Right renal pelvis (tissue), 4 donors: Measurements from ENCODE around the gene AUTS2. TPM values are rescaled to one million over a fixed set of nuclear protein-coding genes. Genes with fewer than 3 reads are reported as not detected.
"Not testable (repeated sequence)": the region's sequence is repeated elsewhere in the genome, so short reads cannot be mapped to it uniquely, and the experiment has no call there.

Experiments
- DNase-seq, 4 donors: peaks; one replicate each; pipeline ENCODE4 v3.0.0-alpha.2; 2013; ENCODE audit warnings: low read depth in 4 of 4, low spot score in 3 of 4, missing footprints in 1 of 4
- polyA plus RNA-seq, 4 donors: library from polyadenylated mRNA; unstranded; fragments of 120-200 nt; gene quantifications; one replicate each; pipeline ENCODE4 v1.2.1, GENCODE V29; 2013; ENCODE audit not compliant: insufficient read length in 4 of 4

AUTS2 gene
- polyA plus RNA-seq, 4 donors = 67.5 to 85.6 (median 76.0) TPM

GRCh38 chr7:70725448-70725847 is 1127.2 kb downstream of the AUTS2 start:
- DNase-seq = no peak

- no peak for DNase-seq
These were observed 1128.0 kb downstream of the AUTS2 start for GRCh38 chr7:70726294-70726693.

DNA sequence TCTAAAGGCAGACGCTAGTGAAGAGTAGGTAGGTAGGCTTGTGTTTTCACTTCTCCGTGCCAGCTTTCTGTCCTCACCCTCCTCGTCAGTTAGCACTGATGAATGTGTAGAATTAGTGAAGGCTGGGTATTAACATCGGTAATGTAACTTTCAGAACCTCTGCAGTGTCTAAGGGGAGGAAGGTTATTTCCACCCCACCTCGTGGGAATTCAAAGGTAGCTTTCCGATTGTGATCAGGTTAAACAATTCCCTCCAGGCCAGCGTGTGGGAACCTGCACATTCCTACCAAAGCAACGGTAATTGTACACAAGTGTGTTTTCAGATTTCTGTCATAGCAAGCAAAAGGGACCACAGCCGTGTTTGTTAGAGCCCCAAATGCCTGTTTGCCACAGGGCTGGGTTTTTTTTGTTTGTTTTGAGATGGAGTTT is 1128.7 kb downstream of the AUTS2 start:
- no peak for DNase-seq

DNA sequence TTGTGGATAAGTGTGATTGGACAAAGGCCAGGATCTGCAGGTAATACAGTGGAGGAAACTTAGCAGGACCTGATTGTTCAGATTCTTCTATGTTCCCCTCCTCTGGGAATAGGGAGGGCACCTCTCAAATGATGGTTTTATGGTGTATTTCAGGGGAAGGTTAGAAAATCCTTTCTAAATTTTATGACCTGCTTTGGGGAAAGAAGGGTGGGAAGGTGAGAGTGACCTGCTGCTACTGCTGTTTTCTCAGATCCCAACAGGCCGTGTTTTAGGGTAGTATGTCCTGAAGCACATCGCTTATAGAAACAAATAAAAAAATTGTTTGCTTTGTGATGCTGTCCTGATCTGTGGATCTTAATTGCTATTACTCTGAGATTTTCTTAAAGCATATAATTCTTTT is 1129.6 kb downstream of the AUTS2 start:
- no peak for DNase-seq

- DNase-seq = no peak
These were observed 1130.7 kb downstream of the AUTS2 start for GRCh38 chr7:70728872-70729552.

GRCh38 chr7:70729553-70730157 is 1131.4 kb downstream of the AUTS2 start:
- not testable (repeated sequence) for DNase-seq

- DNase-seq = no peak
These were observed 1132.3 kb downstream of the AUTS2 start for GRCh38 chr7:70730451-70731110.

GRCh38 chr7:70733090-70733489 is 1134.8 kb downstream of the AUTS2 start:
- no peak for DNase-seq

GRCh38 chr7:70734411-70734810 is 1136.1 kb downstream of the AUTS2 start:
- DNase-seq = no peak

- no peak for DNase-seq
These were observed 1137.0 kb downstream of the AUTS2 start for GRCh38 chr7:70735313-70735712.

GRCh38 chr7:70736715-70737460 is 1138.6 kb downstream of the AUTS2 start:
- no peak for DNase-seq

DNA sequence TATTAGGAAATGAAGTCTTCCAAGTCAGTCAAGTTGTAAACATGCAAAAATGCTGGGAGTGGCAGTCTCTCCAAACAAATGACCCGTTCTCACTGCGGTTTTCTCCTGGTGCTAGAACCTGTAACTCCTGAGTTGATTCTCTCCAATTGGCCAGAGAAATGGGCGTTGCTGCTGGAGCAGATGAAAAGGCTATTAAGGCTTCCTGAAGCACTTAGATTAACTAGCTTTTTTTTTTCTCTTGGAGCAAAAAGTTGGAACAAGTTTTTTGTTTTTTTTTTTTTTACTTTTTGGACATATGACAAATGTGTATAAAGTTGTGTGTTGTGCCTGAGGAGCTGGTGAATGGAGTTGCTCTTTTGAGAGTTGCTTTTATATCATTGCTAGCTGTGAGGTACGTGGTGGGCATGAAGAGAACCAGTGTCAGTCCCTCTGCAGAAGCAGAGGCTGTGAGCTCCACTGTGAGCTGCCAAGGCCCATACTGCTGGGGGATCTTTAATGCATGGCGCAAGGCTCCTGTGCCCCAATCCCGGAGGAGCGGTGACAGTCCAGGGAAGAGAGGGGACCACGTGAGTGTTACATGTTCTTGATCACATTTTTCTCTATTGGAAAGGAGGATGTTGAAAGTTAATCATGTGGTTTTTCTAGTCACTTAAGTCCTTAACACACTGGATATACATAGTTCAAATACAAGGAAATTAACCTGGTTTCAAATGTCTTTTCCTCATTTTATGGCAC is 1140.0 kb downstream of the AUTS2 start:
- DNase-seq = no peak

DNA sequence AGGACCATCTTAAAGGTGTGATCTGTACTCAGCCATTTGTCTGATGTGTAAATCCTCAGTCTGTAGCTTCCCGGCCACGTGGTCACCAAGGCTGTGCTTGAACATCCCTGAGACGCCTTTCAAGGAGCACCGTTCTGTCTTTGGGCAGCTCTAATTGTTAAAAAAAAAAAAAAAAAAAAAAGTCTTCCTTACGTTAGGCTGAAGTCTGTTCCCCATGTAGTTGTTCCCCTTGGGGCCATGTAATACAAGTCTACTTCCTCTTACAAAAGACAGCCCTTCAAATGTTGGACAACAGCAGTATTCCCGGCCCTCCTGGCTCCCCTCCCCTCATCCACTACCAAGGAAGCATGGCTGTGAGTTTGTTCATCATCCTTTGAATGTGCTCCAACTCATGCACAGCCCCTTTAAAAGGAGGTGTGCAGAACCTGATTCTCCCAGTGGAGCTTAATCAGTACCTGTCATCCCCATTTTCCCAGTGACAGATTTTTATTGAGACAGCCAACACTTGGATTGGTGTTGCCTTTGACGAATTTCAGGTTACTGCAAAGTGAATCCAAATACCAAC is 1141.5 kb downstream of the AUTS2 start:
- DNase-seq = no peak

DNA sequence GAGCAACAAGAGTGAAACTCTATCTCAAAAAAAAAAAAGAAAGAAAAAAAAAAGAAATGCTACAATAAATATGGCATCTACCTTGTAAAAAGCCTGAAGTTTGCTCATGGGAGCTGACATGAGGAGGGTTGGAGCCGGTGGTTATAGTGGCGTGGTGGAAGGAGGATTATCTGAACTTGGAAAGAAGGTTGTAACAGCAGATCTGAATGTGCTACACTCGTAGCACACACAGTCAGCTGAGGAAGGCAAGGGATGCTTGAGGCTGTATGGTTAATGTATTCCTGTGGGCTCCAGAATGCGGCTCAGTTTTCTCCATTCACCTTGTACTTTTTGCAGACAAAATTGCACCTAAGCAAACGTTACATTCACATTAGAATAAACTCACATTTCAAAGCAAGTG is 1143.4 kb downstream of the AUTS2 start:
- DNase-seq = no peak

DNA sequence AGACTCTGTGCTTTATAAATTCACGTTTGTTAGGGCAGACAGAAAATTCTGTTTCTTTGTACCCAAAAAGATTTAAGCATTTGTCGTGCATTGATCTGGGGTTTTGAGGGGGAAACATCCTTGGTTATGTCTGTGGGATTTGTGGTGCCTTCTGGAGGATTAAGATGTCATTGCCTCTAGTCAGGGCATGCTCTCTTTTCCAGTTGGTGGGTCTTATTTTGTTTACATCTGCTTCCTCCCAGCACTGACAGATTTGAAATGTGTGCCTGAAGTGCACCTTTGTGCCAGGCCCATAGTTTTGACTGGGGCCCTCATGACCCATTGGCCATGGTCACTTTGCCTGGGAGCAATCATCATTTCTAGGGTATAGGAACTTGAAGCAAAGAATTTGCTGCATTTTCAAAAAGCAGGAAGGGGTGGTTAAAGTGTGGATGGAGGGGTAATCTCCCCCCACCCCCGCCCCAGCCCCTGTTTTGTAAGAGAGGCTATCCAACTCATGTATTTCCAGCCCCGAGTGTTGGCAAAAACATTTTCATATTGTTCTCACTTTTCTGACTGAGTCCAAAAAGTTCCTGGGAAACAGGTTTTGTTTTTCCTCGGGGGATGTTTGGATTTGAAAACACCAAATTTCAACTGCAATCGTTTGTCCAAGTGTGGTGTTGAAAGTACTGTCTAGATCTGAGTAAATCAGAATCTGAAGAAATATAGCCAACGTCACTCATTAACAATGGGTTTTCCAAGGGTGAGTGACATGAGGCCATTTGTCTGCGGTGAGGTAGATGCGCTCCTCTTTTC is 1145.5 kb downstream of the AUTS2 start:
- DNase-seq = no peak

DNA sequence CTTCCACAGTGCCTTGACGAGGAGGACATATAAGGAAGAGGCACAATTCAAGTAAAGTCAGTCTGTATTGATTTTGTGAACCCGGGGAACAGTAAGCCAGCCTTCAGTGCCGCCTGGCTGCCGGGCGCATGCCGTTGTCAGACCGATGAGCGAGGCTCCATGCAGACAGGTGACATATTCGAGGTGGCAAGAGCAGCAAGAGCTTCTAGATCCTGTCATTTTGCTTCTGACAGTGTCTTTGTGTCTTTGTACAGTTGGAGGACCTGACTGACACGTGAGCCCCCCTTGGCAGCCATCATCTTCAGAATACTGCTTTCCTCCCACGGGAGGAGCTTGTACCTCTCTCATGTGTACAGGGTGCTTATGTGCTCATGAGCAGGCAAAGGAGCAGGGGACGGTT is 1146.2 kb downstream of the AUTS2 start:
- DNase-seq = no peak

DNA sequence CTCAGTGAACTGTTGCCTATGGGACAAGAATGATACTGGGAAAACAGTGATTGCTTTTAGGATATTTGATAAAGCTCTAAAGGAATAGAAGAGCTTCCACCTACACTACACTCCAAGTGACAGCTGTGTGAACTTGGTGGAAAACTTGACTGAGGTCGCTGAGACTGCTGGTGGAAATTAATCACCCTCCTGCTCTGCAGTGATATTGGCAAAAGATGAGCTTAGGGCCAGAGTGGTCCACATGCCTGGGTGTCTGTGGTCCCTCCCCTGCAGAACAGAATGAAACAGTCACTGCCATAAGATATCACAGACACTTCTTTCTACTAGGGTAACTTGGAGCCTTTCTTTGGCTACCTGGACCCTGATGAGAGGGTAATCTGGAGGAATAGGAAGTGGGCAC is 1151.6 kb downstream of the AUTS2 start:
- no peak for DNase-seq

DNA sequence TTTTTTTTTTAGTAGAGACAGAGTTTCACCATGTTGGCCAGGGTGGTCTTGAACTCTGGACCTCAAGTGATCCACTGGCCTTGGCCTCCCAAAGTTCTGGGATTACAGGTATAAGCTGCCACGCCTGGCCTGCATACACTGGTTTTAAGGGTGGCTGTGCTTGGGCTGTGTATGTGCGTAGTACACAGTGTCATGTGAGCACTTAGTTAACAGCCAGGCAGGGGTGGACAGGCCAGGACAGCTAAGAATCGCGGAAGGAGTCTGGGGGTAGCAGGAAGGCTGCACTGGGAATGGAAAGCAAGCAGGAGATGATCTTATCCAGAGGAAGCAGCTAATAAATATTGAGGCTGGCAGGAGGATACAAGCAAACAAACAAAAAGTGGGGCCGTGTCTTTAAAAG is 1153.6 kb downstream of the AUTS2 start:
- DNase-seq = no peak

DNA sequence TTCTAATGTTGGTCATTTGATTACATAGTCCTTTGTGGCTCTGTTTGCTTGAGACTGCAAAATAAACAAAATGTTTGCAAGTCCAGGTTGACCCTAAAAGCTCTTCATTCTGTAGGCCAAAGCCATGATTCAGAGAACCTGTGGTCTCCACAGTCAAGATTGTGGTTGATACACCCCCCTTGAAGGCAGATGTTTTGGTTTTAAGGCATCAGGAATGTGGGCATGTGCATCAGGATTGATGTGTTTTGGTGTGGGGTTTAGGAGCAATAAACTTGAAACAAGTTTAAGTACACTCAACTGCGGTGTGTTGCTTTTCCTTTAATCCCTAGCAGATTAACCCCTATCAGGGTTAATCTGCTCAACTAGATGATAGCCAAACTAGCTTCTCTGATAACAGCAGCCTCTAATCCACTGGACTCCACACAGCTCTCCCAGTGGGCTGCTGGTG is 1154.5 kb downstream of the AUTS2 start:
- DNase-seq = no peak
